GM19372 (cell line): ENCODE data around the gene TENM3.

Experiments
- ATAC-seq: cut with Tn5 transposase; IDR thresholded peaks from one replicate; pipeline ENCODE4 v1.9.1; 2021; ENCODE audit warnings: mild to moderate bottlenecking, low read depth, moderate library complexity; ENCODE audit not compliant: unreplicated experiment

The TENM3 gene

GRCh38 chr4:182585321-182585720 is 342.1 kb downstream of the TENM3 start:
- ATAC-seq = no peak

- no peak for ATAC-seq
These were observed 345.9 kb downstream of the TENM3 start for GRCh38 chr4:182589100-182589499.

GRCh38 chr4:182593402-182593801 is 350.2 kb downstream of the TENM3 start:
- no peak for ATAC-seq

GRCh38 chr4:182593864-182594263 is 350.7 kb downstream of the TENM3 start:
- no peak for ATAC-seq

- no peak for ATAC-seq
These were observed 356.9 kb downstream of the TENM3 start for GRCh38 chr4:182600093-182600492.

GRCh38 chr4:182600856-182601255 is 357.7 kb downstream of the TENM3 start:
- no peak for ATAC-seq

- ATAC-seq = no peak
These were observed 361.0 kb downstream of the TENM3 start for GRCh38 chr4:182604161-182604622.

- ATAC-seq = no peak
These were observed 361.8 kb downstream of the TENM3 start for GRCh38 chr4:182604953-182605352.

GRCh38 chr4:182608525-182608924 is 365.3 kb downstream of the TENM3 start:
- no peak for ATAC-seq

- no peak for ATAC-seq
These were observed 373.3 kb downstream of the TENM3 start for GRCh38 chr4:182616476-182616875.

GRCh38 chr4:182619660-182620059 is 376.5 kb downstream of the TENM3 start:
- ATAC-seq = no peak

GRCh38 chr4:182620111-182620980 is 377.1 kb downstream of the TENM3 start:
- no peak for ATAC-seq

- ATAC-seq = no peak
These were observed 381.1 kb downstream of the TENM3 start for GRCh38 chr4:182624281-182624680.

GRCh38 chr4:182625193-182625592 is 382.0 kb downstream of the TENM3 start:
- ATAC-seq = no peak

- ATAC-seq = no peak
These were observed 384.8 kb downstream of the TENM3 start for GRCh38 chr4:182627996-182628395.

- ATAC-seq = no peak
These were observed 385.3 kb downstream of the TENM3 start for GRCh38 chr4:182628544-182628943.

- ATAC-seq = no peak
These were observed 385.9 kb downstream of the TENM3 start for GRCh38 chr4:182629096-182629495.

GRCh38 chr4:182640491-182640890 is 397.3 kb downstream of the TENM3 start:
- ATAC-seq = no peak

GRCh38 chr4:182640932-182641331 is 397.7 kb downstream of the TENM3 start:
- ATAC-seq = no peak

- no peak for ATAC-seq
These were observed 399.6 kb downstream of the TENM3 start for GRCh38 chr4:182642831-182643230.

GRCh38 chr4:182643801-182644682 is 400.8 kb downstream of the TENM3 start:
- no peak for ATAC-seq
